IPS DF 6.9 (cell line): Measurements from ENCODE around the gene GNG5.
"Not testable (repeated sequence)": the region's sequence is repeated elsewhere in the genome, so short reads cannot be mapped to it uniquely, and the experiment has no call there.

ENCODE experiments used
- DNase-seq: peaks from one replicate; pipeline ENCODE4 v3.0.0-alpha.2; 2013; ENCODE audit warnings: low read depth, low spot score
- H3K27ac ChIP-seq: one replicate; pipeline ENCODE4 v1.5.1; 2013; ENCODE audit warnings: low read length, control low read depth
- H3K27me3 ChIP-seq: 2 replicates; pipeline ENCODE4 v1.6.1; 2013; ENCODE audit warnings: mild to moderate bottlenecking, low read length; ENCODE audit not compliant: control insufficient read depth, insufficient read depth
- H3K36me3 ChIP-seq: 2 replicates; pipeline ENCODE4 v1.6.1; 2013; ENCODE audit warnings: low read length; ENCODE audit not compliant: control insufficient read depth, insufficient read depth
- H3K4me1 ChIP-seq: 2 replicates; pipeline ENCODE4 v1.6.1; 2013; ENCODE audit warnings: low read length; ENCODE audit not compliant: control insufficient read depth, insufficient read depth
- H3K4me3 ChIP-seq: 2 replicates; pipeline ENCODE4 v1.5.1; 2013; ENCODE audit warnings: mild to moderate bottlenecking, low read length
- H3K9me3 ChIP-seq: 2 replicates; pipeline ENCODE4 v1.6.1; 2013; ENCODE audit warnings: low read length, inconsistent platforms; ENCODE audit not compliant: control insufficient read depth, insufficient read depth
- WGBS: extraction: QIAGEN DNeasy Blood & Tissue Kit; methylation state at CpG from one replicate; pipeline ENCODE4 v1.1.7; 2013; ENCODE audit warnings: mixed read lengths, missing lambda C conversion rate; ENCODE audit not compliant: insufficient read length, insufficient coverage; 5-methylcytosine and 5-hydroxymethylcytosine counted together

GNG5 gene

DNA sequence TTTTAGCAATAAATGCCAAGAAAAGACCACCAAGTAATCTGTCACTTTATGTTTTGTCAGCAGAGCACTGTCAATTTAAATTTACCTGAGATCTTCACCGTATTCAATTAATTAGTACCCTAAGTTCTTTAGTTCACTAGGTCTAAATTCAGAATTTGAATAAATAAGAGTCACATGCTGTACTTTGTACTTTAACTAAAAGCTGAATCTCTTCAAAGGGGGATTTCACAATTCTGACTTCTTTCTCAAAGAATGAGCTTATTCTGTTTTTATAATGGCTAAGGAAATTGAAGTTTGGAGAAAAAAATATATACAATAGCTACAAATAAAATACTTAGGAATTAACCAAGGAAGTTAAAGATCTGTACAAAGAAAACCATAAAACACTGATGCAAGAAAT, 2.1 kb upstream of the GNG5 start:
- Histone ChIP-seq H3K27ac (no peak overlapping the region), H3K4me1 (no peaks in the 10 kb centered on the region), H3K27me3 (no peaks in the 10 kb centered on the region), H3K36me3 (no peaks in the 10 kb centered on the region), H3K9me3 (no peaks in the 10 kb centered on the region), H3K4me3 (no peak overlapping the region)
- DNase-seq: no peak
- no CpG with 5 or more reads among the region's 1 CpG for WGBS

DNA sequence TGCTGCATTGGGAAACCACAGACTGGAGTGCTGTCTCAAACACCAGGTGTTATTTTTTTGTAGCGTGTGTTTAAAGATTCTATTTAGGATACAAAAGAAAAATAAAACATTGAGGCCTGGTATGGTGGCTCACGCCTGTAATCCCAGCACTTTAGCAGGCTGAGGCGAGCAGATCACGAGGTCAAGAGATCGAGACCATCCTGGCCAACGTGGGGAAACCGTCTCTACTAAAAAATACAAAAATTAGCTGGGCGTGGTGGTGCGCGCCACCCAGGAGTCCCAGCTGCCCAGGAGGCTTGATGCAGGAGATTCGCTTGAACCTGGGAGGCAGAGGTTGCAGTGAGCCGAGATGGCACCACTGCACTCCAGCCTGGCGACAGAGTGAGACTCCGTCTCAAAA, 1.5 kb upstream of the GNG5 start:
- H3K9me3 ChIP-seq, H3K4me1 ChIP-seq, H3K4me3 ChIP-seq, DNase-seq, H3K27me3 ChIP-seq, H3K27ac ChIP-seq, H3K36me3 ChIP-seq: not testable (repeated sequence)
- no CpG with 5 or more reads among the region's 14 CpGs for WGBS

DNA sequence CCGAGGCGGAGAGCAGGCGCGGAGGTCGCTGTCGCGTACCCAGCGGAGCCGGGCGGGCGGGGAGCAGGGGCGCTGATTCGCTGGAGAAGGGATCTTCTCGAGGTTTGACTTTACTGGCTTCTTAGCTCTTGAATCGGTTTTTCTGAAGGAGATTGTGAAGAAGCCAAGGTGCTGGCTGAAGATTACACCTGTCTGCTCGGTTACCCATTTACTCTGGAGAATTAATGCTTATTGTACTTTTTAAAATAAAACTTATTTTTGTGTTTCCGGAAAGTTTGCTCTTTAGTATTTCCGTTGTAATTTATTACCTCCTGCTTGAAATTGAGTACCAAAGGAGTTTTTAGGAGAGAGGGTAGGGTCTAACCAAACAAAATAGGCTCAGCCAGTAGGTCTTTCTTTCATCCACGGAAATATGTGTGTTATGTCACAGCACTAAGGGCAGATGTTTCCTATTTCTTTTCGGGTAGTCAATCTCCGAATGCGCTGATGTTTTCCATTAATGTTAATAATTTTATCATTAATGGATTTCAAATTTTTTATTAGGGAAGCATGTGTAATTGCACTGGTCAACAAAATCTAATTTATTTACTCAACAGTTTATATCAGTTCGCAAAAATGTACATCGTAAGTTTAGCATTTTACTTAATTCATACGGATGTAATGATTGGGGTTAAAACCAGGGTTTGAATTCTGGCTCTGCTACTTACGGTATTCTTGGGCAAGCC, 510 bp upstream of the GNG5 start:
- peak; percentile 25 for DNase-seq
- Histone ChIP-seq H3K4me3 (peak overlapping the region; percentile 59; the same call in 1 of the 2 replicates), H3K4me1 (no peaks in the 10 kb centered on the region), H3K27me3 (no peaks in the 10 kb centered on the region), H3K9me3 (no peaks in the 10 kb centered on the region), H3K36me3 (no peaks in the 10 kb centered on the region), H3K27ac (no peak overlapping the region)
- no CpG with 5 or more reads among the region's 26 CpGs for WGBS

DNA sequence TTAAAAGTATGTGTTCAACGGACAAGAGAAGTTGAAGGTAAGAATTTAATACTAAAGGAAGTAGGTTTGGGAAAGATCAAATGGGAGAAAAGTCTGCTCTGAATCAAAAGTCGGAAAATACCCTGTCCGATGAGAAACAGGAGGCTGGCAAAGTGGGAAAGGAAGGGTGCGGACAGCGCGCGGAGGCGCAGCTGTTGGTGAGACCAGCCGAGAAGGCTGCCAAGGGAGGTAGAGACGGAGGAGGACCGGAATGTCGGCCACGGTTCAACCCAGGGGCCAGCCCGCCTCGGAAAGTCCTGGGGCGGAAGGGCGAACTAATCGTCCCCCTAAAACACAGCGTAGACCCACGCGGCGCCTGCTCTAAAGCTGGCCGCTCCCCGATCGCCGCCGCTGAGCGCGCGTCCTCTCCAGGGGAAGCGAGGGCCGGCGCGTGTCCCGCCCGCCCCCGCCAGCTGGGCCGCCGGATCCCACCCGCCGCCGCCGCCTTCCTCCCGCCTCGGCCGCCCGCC, 834 bp downstream of the GNG5 start:
- Histone ChIP-seq H3K36me3 (no peaks in the 10 kb centered on the region), H3K4me3 (peak overlapping the region; percentile 59; the same call in 1 of the 2 replicates), H3K27ac (no peak overlapping the region), H3K9me3 (no peaks in the 10 kb centered on the region), H3K27me3 (no peaks in the 10 kb centered on the region), H3K4me1 (no peaks in the 10 kb centered on the region)
- no peak for DNase-seq
- WGBS: no CpG with 5 or more reads among the region's 47 CpGs

DNA sequence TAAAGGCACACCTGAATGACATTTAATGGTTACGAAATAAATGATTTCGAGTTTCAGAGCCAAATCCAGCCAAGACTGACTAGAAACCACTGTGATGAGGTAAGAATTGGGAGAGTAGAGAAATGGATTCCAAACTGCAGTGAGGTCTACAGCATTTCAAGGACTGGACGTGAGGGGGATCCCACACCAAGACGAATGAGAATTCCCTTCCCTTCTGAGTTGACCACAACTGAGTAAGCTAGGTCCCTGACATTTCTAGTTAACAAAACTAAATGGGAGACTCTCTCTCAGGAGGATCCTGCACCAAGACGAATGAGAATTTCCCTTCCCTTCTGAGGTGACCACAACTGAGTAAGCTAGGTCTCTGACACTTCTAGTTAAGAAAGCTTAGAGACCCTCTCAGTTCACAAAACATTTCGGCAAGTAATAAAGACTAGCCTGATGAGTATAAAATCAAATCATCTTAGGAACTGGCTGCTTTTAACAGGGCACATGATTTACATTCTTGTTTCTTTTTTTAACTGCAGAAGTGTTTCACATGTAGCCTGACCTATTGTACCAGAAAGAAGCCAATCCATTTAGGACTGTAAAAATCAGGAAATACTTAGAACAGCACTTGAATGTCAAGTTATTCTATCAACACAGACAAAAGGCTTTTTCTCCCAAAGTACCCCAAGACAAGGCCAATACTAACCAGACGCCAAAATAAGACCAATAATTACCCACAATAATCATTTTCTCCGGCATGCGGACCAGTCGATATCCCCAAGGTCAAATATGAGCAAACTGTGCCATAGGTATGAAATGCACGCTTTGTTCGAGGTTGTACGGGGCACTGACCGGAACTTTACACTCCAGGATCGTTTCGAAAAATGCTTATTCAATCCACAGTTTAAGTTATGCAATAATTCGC, 1.5 kb downstream of the GNG5 start:
- no peaks in the 10 kb centered on the region for H3K36me3 ChIP-seq
- no peaks in the 10 kb centered on the region for H3K4me1 ChIP-seq
- no peak overlapping the region for H3K27ac ChIP-seq
- DNase-seq: no peak
- H3K4me3 ChIP-seq: peak overlapping the region; percentile 59; the same call in 1 of the 2 replicates
- no peaks in the 10 kb centered on the region for H3K9me3 ChIP-seq
- no peaks in the 10 kb centered on the region for H3K27me3 ChIP-seq
- no CpG with 5 or more reads among the region's 17 CpGs for WGBS

DNA sequence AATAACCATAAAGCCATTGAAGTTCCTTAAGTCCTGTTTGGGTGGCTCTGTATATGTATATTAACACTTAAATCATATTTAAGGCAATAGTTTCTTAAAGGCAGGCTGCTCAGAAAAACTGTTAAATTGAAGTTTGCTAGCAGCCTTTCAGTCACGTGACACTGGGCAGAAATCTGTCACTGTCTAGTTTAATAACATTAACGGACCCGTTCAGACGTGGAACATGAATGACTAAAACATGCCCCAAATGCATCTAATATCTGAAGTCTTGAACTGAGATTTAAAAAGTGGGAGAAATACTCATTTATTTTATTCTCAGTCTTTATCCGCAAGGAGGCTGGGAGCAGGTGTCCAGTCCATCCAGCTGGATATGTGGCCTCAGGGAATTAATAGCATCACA, 3.5 kb downstream of the GNG5 start:
- Histone ChIP-seq H3K4me1 (no peaks in the 10 kb centered on the region; the same call in 1 of the 2 replicates), H3K36me3 (0 out of 2 replicates have a peak, but pooled peaks cover 1% of the 10 kb centered on the region), H3K27ac (no peak overlapping the region), H3K9me3 (no peaks in the 10 kb centered on the region), H3K4me3 (no peak overlapping the region), H3K27me3 (no peaks in the 10 kb centered on the region)
- WGBS: no CpG with 5 or more reads among the region's 5 CpGs
- DNase-seq: no peak

DNA sequence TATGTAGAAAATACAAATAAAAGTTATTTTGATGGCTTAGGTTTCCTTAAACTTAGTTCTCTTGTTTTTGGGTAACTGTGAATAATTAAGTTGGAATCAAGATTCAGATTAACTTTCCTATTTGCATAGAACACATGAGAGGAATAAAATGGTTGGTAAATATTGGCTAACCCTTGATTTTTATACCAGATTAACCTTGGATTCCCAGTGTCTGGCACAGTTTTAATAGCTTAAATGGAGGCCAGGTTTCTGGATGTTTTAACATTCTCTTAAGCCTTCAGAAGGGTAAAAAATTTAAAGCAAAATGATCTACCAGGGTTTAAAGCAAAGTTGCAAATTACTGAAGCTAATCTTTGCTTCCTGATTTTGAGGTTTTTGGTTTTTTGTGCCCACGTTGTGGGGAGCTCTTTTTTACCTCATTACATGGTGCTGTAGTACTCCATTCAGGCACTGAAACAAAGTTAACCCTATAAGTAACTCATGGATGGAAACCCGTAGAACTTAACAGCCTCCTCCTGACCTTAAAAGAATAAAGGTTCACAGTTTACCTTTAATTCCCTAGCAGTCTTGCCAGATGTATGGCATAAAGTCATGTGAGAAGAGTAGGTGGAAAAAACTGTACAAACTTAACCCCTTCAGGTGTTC, 8.6 kb downstream of the GNG5 start:
- Histone ChIP-seq H3K36me3 (peaks cover 5% of the 10 kb centered on the region; the same call in 1 of the 2 replicates), H3K4me3 (no peak overlapping the region), H3K27me3 (no peaks in the 10 kb centered on the region), H3K4me1 (no peaks in the 10 kb centered on the region; the same call in 1 of the 2 replicates), H3K27ac (no peak overlapping the region), H3K9me3 (no peaks in the 10 kb centered on the region)
- DNase-seq: no peak
- no CpG with 5 or more reads among the region's 2 CpGs for WGBS

DNA sequence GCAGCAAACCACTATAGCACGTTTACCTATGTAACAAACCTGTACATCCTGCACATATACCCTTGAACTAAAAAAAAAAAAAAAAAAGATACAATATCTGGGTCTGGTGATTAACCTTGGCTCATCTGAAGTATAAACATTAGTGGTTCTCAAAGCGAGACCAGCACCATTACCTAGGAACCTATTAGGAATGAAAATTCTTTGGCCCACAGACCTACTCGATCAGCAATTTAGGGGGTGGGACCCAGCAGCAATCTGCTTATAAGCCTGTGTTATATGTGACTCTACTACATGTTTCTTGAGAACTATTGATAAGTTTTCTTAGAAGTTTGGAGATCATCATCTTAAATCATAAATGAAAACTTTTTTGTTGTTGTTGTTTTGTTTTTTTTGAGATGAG, 9.9 kb downstream of the GNG5 start:
- no peaks in the 10 kb centered on the region for H3K9me3 ChIP-seq
- no peak overlapping the region for H3K27ac ChIP-seq
- H3K36me3 ChIP-seq: peaks cover 7% of the 10 kb centered on the region; the same call in 1 of the 2 replicates
- no peak overlapping the region for H3K4me3 ChIP-seq
- DNase-seq: no peak
- H3K4me1 ChIP-seq: no peaks in the 10 kb centered on the region; the same call in 1 of the 2 replicates
- WGBS: no CpG with 5 or more reads among the region's 3 CpGs
- H3K27me3 ChIP-seq: no peaks in the 10 kb centered on the region

DNA sequence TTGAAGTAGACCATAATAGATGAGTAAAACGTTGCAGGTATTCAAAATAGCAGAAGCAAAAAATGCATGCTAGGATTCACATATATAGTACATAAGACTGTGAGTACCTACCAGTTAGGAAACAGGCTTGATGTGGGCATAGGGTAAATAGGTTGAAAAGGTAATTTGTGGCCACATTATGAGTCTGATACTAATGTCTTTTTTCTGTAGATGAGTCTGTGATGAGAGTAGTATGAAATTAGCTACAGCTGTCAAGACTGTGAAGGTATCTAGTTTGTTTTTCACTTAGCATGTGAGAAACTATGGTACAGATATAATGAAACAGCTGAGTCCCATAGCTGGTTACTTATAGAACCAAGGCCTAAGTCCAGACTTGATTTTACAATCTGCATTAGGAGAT, 12.6 kb downstream of the GNG5 start:
- no peaks in the 10 kb centered on the region for H3K9me3 ChIP-seq
- H3K27me3 ChIP-seq: no peaks in the 10 kb centered on the region
- WGBS: no CpG with 5 or more reads among the region's 1 CpG
- H3K27ac ChIP-seq: no peak overlapping the region
- H3K36me3 ChIP-seq: peaks cover 7% of the 10 kb centered on the region; the same call in 1 of the 2 replicates
- H3K4me3 ChIP-seq: no peak overlapping the region
- no peak for DNase-seq
- no peaks in the 10 kb centered on the region for H3K4me1 ChIP-seq

DNA sequence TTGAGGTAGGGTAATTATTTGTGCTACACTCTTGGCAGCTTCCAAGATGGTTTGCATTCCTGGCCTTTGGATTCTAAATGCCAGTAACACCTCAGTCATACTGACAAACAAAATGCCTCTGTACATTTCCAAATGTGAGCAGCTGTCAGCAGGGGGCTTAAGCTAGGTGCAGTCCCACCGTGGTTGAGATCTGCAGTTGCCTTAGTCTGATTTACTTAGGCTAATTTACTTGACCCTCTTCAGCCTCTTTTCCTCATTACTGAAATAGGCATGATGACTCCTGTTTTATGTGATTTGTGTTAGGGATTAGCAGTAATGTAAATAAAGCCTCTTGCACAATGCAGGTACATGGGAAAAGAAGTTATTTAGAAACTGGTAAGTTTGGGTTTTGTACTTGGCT, 13.7 kb downstream of the GNG5 start:
- H3K9me3 ChIP-seq: no peaks in the 10 kb centered on the region
- H3K4me3 ChIP-seq: no peak overlapping the region
- no peaks in the 10 kb centered on the region for H3K4me1 ChIP-seq
- H3K27ac ChIP-seq: no peak overlapping the region
- DNase-seq: no peak
- WGBS: no CpG with 5 or more reads among the region's 1 CpG
- H3K27me3 ChIP-seq: no peaks in the 10 kb centered on the region
- H3K36me3 ChIP-seq: peaks cover 4% of the 10 kb centered on the region; the same call in 1 of the 2 replicates
